ENCODE data around the gene MTFR1L. TPM values are rescaled to one million over a fixed set of nuclear protein-coding genes. Genes with fewer than 3 reads are reported as not detected.

Gene MTFR1L
- total RNA-seq, 1 experiment from 2014 or later: 32.5 TPM

DNA sequence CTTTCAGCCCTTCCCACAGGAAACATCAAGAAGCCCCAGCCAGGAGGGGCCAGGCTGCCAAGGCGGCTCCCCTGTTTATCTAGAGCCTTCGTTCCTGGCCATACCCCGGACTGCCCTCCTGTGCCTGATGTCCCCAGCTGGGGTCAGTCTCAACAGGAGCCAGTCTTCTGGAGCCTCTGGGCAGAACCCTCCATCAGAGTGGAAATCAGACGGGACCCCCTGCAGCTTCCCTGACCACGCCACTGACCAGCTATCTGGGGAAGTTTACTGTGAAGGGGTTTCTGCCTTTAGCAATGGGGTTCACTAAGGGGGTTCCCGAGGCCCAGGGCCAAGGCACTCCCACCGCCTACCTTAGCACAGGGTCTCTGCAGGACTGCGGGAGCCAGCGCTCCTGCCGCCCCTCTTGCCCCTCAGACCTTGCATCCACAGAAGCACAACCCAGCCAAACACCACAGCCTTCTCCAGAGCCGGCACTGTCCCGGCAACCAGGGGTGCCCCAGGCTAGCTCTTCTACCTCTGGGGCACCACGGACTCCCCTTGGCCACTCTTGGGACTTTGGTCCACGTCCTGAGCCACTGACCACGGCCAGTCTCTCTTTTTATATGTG, 3.5 kb upstream of the MTFR1L start:
- Mint-ChIP-seq H3K9me3 (no peaks in the 10 kb centered on the region), H3K36me3 (ENCODE audit: insufficient read depth in 1 of 3, low read depth in 3 of 3) (peaks cover 8 to 36% (median 35%) of the 10 kb centered on the region in 3 experiments; a peak in 6 of 7 replicates), H3K27ac (no peak overlapping the region), H3K4me1 (peaks cover 25 to 28% of the 10 kb centered on the region in 2 experiments), H3K4me3 (no peak overlapping the region), H3K27me3 (ENCODE audit: low read depth) (peaks cover 7% of the 10 kb centered on the region)
- no peak overlapping the region for H2BK120ac ChIP-seq (ENCODE audit: low read depth, low read length, poor library complexity, severe bottlenecking)
- H4K8ac ChIP-seq (replicated peaks; ENCODE audit: insufficient read length, low read depth, low read length): no peak overlapping the region
- peaks cover 3% of the 10 kb centered on the region for H4K20me1 ChIP-seq (ENCODE audit: control insufficient read depth, insufficient read depth, insufficient read length)
- no peak for DNase-seq
- no peak overlapping the region for H2BK20ac ChIP-seq (ENCODE audit: low read depth, low read length, poor library complexity, severe bottlenecking)
- no peak overlapping the region for H2BK15ac ChIP-seq (ENCODE audit: low read depth, low read length)
- H3K27ac ChIP-seq (ENCODE audit: insufficient read length, low read depth, low read length): no peak overlapping the region
- H2BK5ac ChIP-seq (ENCODE audit: insufficient read length, low read length): no peak overlapping the region
- H3K27me3 ChIP-seq (ENCODE audit: insufficient read depth, low read length): no peaks in the 10 kb centered on the region
- no peak overlapping the region for H3K23ac ChIP-seq (ENCODE audit: insufficient read length, low read depth, low read length)
- H2AFZ ChIP-seq (ENCODE audit: low read length): no peak overlapping the region
- no peak overlapping the region for H3K9ac ChIP-seq (ENCODE audit: extremely low read depth, insufficient read length, low read length)
- WGBS (ENCODE audit: extremely low coverage, insufficient read length, low lambda C conversion rate): no CpG with 5 or more reads among the region's 15 CpGs
- H2BK12ac ChIP-seq (ENCODE audit: insufficient read length, low read depth, low read length): no peak overlapping the region
- H3K79me1 ChIP-seq (ENCODE audit: insufficient read depth, low read depth, low read length, poor library complexity, severe bottlenecking): no peaks in the 10 kb centered on the region
- H3T11ph ChIP-seq (ENCODE audit: low read length): no peak overlapping the region
- H2AK5ac ChIP-seq (ENCODE audit: insufficient read length, low read length): no peak overlapping the region
- H3K56ac ChIP-seq (ENCODE audit: insufficient read length, low read depth, low read length): no peak overlapping the region
- H3K14ac ChIP-seq (ENCODE audit: insufficient read depth, low read length): no peak overlapping the region
- TF ChIP-seq, protein P1, sequence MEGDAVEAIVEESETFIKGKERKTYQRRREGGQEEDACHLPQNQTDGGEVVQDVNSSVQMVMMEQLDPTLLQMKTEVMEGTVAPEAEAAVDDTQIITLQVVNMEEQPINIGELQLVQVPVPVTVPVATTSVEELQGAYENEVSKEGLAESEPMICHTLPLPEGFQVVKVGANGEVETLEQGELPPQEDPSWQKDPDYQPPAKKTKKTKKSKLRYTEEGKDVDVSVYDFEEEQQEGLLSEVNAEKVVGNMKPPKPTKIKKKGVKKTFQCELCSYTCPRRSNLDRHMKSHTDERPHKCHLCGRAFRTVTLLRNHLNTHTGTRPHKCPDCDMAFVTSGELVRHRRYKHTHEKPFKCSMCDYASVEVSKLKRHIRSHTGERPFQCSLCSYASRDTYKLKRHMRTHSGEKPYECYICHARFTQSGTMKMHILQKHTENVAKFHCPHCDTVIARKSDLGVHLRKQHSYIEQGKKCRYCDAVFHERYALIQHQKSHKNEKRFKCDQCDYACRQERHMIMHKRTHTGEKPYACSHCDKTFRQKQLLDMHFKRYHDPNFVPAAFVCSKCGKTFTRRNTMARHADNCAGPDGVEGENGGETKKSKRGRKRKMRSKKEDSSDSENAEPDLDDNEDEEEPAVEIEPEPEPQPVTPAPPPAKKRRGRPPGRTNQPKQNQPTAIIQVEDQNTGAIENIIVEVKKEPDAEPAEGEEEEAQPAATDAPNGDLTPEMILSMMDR (conservative IDR thresholded peaks at IDR 0.05): no peak
- no peak overlapping the region for H4K91ac ChIP-seq (ENCODE audit: insufficient read length, low read depth, low read length)
- H3K23me2 ChIP-seq (ENCODE audit: insufficient read length, low read depth, low read length, poor library complexity, severe bottlenecking): peaks cover 11% of the 10 kb centered on the region
- H3K9me3 ChIP-seq (ENCODE audit: control insufficient read depth, low read depth, low read length): no peaks in the 10 kb centered on the region
- H3K4ac ChIP-seq (ENCODE audit: low read depth, low read length): no peak overlapping the region
- no peak overlapping the region for H3K18ac ChIP-seq (ENCODE audit: insufficient read length, low read depth, low read length)
- no peak overlapping the region for H4K5ac ChIP-seq (ENCODE audit: insufficient read length, low read depth, low read length)
- H3K79me2 ChIP-seq (ENCODE audit: insufficient read depth, low read length): no peaks in the 10 kb centered on the region
- no peak overlapping the region for H3K4me2 ChIP-seq (ENCODE audit: insufficient read depth, insufficient read length, low read length)
- H3K4me1 ChIP-seq (ENCODE audit: insufficient read depth, low read length): peaks cover 3% of the 10 kb centered on the region; the same call in 1 of the 2 replicates
